Fibroblast of skin of right quadriceps (primary cell): ENCODE results near the gene SLC66A2.

Source experiments
- DNase-seq: peaks from one replicate; pipeline ENCODE4 v3.0.0-alpha.2; 2013

SLC66A2 gene

DNA sequence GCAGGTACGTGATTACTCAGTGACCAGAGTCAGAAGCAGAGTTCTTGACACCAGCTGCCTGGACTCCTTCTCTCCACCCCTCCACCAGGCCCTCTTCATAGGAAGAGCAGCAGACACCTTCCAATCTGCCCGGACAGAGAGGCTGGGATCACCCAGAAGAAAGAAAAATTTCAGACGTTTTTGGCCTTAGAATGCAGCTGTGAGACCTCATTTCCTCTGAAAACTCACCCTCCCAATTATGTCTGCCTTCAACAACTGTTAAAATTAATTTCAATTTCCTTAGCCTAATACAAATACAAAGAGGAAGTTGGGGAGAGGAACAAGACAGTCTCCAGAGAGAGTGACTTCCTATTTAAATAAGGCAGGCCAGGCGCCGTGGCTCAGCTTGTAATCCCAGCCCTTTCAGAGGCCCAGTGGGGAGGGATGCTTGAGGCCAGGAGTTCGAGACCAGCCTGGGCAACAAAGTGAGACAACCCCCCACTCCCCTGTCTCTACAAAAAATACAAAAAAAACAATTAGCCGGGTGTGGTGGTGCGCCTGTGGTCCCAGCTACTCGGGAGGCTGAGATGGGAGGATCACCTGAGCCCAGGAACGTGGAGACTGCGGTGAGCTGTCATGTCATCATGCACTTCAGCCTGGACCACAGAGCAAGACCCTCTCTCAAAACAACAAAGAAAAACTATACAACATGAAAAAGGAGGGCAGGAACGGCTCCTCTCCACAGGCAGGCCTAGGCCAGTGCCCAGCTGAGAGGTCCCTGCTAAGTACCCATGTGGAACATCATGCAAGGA is 1.6 kb downstream of the SLC66A2 start:
- no peak for DNase-seq

DNA sequence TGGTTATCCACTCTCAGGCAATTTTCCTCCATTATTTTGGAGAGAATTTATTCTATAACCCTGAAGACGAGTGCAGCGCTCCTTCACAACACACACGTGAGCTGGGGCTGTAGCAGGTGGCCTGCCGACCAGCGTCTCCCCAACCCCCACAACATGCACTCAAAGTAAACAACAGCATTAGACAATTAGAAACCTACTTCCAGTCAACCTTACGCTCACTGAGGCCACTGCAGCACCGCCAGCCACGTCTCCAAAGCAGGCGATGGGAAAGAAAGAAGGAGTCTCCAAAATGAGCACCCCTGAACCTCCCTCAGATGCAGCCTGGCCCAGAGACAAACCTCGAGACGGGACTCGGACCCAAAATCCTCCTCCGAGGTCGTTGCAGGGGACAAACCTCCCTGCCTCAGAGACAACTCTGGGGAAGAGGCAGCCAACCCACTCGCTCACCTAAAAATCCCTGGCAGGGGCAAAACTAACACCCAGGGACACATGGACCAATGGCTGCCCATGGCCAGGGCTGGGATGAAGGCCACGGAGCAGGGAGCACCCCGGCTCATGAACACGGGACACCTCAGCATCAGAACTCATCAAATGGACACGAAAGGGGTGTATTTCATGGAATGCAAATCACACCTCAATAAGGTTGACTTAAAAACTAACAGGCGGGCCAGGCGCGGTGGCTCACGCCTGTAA is 2.6 kb downstream of the SLC66A2 start:
- no peak for DNase-seq

DNA sequence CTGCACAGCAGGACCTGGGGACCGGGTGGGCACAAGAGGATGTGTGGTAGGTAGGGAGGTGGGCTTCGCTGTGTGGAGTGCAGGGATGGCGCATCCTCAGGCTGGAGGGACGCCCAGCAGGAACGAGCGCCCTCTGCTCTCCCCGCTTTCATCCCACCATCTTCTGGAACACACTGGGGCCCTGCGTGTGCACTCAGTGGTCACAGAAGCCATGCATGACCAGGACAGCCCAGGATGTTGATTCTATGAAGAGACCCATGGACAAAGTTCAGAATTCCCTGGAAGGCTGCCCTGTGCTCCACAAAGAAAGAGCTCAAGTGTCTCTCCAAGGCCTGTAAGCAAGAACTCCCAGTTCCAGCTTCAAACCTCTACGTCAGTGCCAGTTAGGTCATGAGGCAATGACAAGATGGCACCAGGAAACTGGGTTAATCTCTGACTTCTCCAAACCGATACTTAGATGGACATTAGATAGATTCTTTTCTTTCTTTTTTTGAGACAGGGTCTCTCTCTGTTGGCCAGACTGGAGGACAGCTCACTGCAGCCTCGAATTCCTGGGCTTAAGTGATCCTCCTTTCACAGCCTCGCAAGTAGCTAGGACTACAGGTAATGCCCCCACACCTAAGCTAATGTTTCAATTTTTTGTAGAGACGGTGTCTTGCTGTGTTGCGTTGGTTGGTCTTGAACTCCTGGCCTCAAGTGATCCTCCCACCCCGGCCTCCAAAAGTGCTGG is 3.4 kb downstream of the SLC66A2 start:
- DNase-seq, result no peak

DNA sequence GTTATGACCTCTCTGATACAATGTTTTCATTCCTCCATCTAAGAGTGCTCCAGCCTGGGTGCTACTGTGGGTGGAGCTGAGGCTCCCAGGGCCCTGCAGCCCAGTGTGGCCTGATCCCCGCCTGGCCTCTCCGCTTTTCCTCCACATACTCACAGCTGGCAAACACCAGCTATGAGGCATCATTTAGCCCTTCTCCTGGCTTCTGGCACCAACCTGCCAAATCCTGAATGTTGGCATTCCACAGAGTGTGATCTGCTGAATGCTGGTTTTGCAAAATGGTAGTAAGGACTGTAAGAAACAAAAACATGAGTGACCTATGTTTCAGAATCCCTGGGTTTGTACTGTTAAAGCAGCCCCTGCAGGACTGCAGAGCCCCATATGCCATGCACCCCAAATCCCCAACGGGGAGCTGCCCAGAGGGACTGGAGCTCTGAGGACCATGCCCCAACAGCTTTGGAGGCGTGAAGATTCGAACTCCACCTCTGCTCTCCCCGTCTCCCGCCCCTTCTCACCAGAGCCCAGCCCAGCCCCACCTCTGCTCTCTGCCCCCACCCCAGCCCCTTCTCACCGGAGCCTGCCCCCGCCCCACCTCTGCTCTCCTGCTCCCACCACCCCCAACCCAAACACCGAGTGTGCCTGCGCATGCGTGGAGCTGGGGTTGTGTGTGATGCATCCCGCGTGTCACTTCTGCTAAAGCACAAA is 4.2 kb downstream of the SLC66A2 start:
- no peak for DNase-seq

DNA sequence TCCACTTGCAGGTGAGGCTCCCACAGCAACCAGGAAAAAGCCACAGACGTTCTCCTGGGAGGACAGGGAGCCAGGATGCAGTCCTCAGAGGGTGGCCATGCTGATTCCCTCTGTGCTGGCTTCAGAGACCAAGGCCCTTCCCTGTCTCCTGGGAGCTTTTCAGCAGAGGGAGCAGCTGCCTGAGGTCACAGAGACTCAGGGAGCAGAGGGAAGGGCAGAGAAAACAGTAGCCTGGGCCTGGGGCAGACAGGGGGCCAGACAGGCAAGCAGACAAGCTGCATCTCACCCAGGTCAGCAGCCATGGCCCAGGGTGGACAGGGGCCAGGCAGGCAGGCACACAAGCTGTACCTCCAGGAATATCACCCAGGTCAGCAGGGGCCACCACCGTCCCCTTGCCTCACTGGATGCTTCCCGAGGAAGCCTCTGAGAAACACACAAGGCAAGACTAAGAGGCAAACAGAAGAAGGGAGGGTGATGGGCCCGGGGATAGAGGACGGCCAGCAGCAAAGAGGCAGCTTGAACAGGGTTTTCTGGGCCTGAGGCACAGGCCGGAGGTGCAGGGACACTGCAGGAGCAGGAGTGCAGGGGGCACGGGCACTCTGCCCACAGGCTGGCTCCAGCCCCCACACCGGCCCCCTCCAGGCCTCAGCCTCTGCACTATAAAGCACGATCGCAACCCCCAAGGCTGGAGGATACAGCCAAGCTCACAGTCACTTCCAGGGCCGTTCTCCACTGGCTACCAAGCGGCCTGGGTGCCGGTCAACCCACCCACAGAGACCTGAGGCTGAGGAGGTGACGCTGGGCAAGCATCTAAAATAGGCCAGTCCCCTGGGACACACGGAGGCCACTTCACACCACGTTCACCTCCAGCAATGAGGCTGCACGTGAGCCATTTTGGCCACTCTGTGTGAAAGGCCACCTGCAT is 6.1 kb downstream of the SLC66A2 start:
- no peak for DNase-seq

DNA sequence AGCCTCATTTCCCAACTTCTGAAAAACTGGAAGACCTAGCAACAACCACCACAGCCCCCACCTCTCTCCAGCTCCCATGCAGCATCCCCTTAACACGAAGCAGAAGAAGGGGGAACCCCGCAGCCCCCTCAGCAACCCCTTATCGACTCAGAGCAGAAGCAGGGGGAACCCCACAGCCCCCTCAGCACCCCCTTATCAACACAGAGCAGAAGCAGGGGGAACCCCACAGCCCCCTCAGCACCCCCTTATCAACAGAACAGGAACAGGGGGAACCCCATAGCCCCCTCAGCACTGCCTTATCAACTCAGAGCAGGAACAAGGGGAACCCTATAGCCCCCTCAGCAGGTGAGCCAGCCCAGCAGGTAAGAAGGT is 6.7 kb downstream of the SLC66A2 start:
- DNase-seq, result no peak

DNA sequence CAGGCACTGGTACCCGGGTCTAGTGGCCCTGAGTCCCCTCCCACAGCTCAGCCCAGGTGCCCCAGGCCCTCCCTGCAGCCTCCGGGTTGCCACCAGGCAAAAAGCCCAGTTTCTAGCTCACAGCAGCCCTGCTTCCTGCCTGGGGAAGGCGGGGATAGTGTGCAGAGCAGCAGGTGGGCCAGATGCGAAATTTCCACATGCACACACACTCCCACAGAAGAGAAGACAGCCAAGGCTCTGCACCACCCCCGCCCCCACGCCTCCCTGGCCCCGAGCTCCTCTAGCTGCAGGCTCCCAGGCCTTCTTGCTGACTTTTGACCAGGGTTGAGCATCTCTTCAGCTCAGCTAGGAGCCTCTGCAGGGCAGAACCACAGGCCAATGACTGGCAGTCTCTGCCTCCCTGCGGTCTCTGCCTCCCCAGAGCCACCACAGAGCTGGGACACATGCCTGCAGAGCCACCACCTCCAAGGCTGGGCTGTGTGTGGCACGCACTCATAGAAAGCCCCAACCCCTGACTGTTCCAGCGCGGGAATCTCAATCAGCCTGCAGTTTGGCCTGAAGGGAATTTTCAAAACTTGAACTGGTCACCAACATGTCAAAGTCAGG is 7.2 kb downstream of the SLC66A2 start:
- DNase-seq, result no peak

DNA sequence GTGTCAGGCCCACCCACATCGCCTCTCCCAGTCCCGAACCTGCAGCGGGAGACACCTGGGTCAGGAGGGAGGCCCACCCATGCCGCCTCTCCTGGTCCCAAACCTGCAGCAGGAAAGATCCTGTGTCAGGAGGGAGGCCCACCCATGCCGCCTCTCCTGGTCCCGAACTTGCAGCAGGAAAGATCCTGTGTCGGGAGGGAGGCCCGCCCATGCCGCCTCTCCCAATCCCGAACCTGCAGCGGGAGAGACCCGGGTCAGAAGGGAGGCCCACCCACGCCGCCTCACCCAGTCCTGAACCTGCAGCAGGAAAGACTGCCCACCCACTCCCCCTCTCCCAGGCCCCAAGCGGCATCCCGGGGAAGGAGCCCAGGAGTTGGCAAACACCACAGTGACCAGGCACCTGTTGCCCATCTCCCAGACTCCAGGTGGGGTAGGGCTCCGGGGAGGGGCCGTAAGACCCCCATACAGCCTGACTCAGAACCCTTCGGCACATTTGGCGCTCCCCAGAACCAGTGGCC is 7.8 kb downstream of the SLC66A2 start:
- no peak for DNase-seq

DNA sequence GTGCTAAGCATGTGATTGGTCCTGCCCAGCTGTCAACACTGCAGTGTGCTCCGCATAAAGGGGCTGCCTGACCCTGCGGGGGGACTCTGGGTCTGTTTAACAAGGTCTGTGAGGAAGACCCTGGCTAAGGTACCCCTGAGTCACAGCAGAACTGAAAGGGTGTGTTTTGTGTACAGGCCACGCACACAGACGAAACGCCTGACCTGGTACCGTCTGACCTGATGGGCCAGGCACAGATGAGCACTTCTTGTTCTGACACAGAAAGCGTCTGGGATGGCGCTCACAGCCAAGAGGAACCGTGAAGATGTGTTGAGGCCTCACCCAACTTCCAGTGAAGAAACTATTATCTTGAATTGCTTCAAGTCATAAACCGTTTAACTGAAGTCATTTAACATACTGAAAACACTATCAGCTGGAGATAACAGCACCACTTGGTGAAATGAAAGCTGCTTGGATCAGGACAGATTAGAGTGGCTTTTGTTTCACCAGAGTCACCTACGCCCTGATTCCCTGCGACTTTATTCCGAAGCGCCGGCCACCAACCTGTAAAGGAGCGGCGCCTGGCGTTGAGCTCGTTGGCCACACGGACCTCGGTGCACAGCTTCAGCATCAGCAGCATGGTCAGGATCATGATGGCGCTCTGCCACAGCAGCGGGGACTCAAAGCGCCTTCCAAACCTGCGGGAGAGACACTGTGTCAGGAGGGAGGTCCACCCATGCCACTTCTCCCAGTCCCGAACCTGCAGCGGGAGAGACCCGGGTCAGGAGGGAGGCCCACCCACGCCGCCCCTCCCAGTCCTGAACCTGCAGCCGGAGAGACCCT is 8.5 kb downstream of the SLC66A2 start:
- DNase-seq, result no peak

DNA sequence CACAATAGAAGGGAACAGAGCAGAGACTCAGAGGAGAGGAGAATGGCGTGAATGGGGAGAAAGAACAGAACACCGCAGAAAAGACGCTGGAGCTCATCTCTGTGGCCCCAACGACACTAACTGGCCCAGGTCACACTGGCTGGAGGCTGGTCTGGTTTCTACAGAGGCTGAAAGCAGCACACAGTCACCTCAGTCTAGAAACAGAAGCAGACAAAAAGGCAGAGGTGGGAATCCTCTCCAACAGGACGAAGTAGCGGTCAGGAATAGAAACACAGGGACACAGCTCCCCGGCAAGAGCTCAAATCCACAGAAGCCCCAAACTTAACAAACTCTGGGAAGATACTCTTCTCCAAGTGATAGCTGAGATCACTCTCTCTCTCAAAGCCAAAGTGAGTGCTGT is 9.2 kb downstream of the SLC66A2 start:
- no peak for DNase-seq

DNA sequence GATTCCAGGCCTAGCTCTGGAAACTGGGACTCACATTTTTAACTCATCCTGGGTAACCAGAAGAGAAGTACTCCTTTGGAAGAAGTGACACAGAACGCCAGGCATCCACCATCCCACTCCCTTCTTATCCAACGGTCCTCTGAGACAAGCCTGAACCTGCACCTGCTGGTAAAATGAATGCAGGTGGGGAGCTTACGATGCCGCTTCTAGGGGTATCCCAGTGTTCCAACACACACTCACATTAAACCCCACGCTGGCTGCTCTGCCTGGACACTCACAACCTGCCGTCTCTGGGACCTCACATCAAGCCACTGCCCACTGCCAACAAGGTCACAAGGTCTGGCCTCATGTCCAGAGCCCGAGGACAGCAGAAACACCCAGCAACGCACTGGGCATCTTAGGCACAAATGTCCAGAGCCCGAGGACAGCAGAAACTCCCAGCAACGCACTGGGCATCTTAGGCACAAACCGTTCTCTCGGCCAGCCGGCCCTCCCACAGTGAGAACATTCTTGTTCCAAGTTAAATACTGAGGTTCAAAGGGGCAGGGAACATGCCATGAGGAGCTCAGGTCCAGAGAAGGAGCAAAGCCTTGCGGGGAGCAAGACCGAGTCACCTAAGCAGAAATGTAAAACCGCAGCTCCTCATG is 9.9 kb downstream of the SLC66A2 start:
- DNase-seq, result no peak

DNA sequence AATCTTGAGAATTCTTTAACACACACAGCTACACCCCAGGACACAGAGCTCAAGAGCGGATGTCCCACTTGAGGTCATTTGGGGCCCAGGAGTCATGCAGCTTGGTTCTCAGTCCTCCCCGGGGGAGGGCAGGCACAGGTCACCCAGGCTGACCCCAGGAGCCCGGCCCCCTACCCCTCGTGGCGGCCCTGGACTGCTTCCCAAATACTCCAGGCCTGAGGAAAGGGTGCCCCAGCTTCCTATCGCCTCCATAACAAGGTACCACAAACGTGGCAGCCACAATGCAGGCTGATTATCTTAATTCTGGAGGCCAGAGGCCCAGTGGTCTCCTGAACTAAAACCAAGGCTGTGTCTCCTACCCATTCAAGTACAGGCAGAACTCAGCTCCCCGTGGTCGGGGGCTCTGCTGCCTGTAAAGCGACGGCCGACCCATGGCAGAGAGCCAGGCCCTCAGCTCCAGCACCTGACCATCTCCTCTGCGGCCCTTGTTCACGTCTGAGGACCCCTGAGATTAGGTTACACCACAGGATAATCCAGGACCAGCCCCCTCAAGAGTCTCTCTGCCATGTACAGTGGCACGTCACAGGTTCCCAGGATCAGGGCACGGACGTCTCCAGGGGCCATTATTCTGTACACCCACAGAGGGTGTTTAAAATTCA is 10.5 kb downstream of the SLC66A2 start:
- DNase-seq, result no peak

DNA sequence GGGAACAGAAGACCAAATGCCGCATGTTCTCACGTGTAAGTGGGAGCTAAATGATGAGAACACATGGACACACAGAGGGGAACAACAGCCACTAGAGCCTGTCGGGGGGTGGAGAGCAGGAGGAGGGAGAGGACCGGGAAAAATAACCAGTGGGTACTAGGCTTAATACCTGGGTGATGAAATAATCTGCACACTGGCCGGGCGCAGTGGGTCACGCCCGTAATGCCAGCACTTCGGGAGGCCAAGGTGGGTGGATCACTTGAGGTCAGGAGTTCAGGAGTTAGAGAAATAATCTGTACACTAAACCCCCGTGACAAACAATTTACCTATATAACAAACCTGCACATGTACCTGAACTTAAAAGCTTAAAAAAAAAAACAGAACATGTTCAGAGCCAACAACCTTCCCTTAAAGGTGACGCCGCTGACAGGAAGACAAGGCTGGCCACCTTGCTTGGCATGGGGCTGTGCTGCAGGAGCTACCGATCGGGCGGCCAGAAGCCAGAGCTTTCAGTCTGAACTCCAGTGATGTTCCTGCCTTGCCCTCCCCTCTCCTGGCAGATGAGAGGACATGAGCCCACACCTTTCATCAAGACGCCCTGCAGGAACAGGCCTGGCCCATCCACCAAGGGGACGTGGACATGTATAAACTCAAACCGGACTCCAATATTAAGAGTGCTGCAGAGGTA is 11.2 kb downstream of the SLC66A2 start:
- DNase-seq, result no peak

DNA sequence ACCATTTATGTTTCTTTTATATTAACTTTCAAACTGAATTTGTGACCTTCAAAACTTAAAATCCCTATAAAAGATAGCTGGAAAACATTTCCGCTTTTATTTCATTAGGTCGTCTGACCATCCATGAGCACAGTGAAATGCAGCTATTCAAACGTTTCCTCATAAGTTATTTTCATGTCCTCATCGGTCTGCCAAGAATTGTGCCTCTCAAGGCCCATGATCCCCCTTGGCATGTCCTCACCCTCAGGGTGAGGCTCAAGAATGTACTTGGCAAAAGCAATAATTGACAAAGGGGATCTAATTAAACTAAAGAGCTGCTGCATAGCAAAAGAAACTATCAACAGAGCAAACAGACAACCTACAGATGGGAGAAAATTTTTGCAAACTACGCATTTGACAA is 12.4 kb downstream of the SLC66A2 start:
- no peak for DNase-seq

DNA sequence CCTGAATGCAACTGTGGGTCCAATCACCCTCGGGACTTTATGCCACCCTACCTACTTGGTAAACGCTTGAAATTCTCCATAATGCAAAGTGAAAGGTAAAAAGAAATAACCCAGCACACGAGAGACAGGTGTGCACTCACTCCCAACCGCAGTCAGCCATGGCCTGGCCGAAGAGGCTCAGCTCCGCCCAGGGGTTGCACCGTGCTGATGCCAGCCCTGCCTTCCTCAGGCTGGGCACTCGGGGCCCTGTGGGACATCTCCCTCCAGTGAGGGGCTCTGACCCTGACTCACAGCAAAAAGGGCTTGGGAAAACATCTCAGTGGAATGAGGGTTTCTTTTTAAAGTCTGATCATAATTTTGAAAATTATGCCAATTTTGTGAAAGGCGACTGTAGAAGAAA is 13.3 kb downstream of the SLC66A2 start:
- DNase-seq, result no peak

DNA sequence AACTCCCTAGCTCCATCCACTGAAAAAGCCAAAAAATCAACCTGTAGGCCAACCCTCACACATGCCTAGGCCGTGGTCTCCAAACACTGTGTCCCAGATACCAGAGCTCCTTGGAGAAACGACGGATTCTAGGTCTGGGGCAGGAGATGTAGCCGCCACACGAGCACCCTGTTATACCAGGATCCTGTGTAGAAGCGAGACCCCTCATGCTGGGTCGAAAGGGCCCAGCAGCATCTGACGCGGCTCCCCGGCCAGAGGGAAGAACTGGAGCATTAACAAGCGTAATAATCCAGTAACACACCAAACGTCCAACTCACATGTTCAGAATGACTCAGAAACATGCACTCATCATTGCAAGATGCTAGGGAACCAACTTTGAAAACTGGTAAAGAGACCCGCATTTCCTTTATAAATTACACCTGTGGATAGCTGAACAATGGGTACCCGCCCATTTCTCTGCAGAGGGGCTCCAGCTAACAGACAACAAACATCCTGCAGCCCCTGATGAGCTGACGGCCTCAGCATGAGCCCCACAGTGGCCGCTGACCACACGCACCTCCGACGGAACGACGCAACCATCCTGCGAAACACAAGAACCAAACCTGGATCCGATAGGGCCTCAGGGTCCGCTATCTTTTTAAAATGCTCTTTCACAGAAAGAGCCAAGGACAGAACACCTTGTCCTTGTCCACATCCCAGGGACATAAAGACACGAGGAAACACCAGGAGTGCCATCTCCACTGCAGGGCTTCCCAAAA is 14.2 kb downstream of the SLC66A2 start:
- DNase-seq, result no peak

DNA sequence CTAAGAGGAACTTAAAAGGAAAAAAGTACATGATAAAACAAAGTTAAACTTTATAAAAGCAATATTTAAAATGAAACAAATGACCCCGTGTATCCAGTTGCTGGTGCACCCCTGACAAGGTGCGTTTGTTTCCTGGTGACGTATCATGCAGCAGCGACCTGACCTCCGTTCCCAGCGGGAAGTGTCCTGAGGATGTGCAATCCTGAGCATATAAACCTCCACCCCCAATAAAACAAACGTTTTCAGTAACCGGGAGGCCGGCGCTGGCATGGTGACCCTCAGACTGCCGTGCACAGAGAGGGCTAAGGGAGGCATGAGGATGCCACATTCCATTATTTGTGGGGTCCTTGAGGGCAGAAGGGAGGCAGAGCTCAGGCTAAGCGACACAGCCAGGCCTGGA is 14.8 kb downstream of the SLC66A2 start:
- no peak for DNase-seq

DNA sequence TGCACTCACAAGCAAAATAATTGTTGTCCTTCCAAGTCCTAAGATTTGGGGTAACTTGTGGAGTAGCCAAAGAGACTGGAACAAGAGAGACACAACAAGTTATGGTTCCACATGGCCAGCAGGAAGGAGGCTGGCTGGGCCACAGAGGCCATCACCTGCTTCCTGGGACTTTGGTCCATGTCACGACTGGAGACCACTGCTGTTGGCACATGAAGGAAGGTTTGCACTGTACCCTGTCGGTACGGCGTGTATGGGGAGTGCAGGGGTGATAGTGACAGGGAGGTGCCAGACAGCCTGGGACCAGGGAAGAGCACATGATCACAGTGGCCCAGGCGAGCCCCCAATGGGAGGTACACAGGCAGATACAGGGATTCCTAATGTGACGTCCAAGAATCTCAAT is 15.5 kb downstream of the SLC66A2 start:
- DNase-seq, result no peak
